B cell (primary cell): ENCODE measurements around the gene SLC35D2.

Experiments
- CTCF ChIP-seq: fragments of 200-600 bp; IDR thresholded peaks from one replicate; pipeline ENCODE4 v1.8.0; 2022; ENCODE audit warnings: antibody characterized with exemption, mild to moderate bottlenecking
- EZH2 ChIP-seq: IDR thresholded peaks from 2 replicates; pipeline ENCODE4 v1.6.1; 2012; ENCODE audit warnings: borderline replicate concordance, low read depth, mild to moderate bottlenecking, moderate library complexity, low read length; ENCODE audit not compliant: insufficient read depth, poor library complexity, severe bottlenecking

GRCh38 chr9:96378187-96378586 is 5.3 kb downstream of the SLC35D2 start:
- TF ChIP-seq CTCF (no peak), EZH2 (no peak)
